HG03469 (cell line): ENCODE results near the gene DCTN4.

Experiments used
- ATAC-seq: cut with Tn5 transposase; IDR thresholded peaks from one replicate; pipeline ENCODE4 v1.9.1; 2021; ENCODE audit warnings: mild to moderate bottlenecking, moderate library complexity, moderate number of reproducible peaks; ENCODE audit not compliant: unreplicated experiment

Gene DCTN4

DNA sequence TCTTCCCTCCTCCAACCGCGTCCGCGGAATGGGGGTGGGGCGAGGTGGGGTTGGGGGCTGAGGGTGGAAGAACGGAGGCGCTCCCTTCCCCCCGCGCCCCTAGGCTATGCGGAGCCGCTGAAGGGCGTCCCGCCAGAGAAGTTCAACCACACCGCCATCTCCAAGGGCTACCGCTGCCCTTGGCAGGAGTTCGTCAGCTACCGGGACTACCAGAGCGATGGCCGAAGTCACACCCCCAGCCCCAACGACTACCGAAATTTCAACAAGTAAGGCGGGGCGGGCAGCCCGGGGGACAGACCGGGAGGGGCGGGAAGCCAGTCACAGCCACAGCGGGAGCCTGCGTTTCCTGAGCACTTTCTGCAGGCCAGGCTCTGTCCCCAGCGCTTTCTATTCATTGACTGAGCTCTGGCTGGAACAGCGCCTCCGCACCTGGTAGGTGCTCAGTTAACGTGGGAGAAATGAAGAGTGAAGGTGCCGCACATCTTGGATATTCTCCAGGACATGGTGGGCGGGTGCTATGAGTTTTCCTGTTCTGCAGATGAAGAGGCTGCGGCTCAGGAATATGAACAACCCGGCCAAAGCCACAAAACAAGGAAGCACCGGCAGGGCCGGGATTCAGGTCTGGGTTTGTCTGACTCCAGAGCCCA is 86.5 kb downstream of the DCTN4 start:
- ATAC-seq, result no peak

DNA sequence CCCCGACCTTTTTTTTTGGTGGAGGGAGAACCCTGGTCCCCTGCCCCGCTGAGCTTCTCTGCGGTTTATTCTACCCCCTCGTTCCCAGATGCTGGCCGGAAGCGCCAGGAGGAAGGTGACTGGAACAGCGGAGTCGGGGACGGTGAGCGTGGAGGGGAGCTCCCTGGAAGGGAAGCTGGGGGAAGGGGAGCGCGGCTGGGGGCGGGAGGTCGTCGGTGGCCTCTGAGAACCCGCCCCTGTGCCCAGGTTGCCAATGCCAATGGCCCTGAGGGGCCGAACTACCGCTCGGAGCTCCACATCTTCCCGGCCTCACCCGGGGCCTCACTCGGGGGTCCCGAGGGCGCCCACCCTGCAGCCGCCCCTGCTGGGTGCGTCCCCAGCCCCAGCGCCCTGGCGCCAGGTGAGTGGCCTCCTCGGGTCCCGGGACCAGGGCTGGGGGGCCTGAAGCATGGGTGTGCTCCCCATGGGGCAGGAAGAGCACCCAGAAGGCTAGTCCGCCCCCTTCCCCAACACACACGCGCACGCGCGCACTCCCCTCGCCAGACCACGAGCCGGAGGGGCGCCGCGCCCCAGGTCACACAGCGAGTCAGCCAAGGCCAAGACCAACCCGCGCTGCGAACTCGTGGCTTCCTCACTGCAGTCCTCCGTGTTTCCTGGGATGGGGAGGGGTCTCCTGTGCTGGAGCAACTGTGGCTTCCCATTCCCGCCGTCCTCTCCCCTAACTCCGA is 87.1 kb downstream of the DCTN4 start:
- ATAC-seq, result no peak

DNA sequence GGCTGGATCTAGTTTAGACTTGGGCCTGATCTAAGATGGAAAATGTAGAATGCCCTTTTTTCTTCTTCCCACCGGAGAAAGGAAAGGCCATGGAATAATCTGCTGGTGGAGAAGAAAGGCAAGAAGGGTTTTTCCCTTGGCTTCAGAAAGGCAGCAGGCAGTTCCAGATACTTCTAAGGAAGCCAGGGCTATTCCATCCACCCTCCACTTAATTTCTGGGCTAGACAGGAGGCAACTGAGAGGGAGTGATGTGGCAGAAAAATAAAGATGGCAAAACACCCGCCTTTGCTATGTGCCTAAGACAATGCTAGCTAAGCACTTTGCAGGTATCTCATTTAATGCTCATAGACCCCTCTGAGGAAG is 87.9 kb downstream of the DCTN4 start:
- no peak for ATAC-seq

DNA sequence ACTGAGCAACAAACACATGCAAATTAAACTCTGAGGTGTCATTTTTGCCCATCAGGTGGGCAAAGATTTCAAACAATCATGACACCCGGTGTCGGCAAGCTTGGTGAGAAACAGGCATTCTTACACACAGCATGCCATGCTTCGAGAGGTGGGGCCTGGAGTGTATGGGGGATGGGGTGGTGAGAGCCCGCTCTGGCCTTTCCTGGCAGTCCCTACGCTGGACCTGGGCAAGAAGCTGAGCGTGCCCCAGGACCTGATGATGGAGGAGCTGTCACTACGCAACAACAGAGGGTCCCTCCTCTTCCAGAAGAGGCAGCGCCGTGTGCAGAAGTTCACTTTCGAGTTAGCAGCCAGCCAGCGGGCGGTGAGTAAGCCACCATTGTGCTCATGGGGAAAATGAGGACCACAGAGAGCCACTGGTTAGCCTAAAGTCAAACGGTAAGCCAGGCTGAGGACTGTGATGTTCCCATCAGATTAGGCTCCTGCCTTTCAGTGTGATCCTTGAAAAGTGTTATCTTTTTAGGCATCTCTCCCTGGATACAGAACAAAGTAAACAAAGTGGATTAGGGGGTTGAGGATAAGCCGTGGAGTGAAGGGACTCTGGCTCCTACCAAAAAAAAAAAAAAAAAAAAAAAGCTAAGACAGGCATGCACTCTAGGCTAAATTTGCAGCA is 88.4 kb downstream of the DCTN4 start:
- ATAC-seq, result no peak

DNA sequence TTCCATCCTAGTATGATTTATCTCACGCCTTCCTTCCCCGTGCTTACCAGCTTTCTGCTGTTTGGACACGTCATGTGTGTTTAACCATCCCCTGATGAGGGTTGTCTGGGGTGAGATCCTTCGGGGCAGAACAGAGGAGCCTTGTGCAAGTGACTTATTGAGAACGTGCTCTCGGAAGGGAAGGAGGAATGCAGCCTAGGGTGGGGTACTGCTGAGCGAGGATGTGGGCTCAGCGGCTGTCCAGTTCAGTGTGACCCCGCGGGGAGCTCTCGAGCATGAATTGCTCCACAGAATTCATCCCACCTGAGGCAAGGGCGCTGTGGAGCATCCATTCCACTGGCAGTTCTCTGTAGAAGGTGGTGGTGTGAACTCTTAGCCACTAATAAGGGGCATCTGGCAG is 93.8 kb downstream of the DCTN4 start:
- no peak for ATAC-seq

DNA sequence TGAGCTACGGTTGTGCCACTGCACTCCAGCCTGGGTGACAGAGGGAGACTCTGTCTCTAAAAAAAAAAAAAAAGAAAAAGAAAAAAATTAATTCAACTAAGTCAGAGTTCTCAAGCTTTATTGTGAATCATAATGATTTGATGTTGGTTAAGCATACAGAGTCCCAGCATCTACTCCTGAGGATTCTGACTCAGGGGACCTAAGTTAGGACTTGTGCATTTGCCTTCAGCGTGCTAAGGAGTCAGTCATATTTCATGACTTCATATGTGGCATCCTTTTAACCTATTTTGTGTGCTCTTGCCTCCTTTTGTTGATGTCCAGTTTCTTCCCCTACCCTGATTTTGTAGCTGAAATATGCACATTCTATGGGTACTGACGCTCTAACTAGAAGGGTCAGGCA is 94.9 kb downstream of the DCTN4 start:
- ATAC-seq, result no peak

DNA sequence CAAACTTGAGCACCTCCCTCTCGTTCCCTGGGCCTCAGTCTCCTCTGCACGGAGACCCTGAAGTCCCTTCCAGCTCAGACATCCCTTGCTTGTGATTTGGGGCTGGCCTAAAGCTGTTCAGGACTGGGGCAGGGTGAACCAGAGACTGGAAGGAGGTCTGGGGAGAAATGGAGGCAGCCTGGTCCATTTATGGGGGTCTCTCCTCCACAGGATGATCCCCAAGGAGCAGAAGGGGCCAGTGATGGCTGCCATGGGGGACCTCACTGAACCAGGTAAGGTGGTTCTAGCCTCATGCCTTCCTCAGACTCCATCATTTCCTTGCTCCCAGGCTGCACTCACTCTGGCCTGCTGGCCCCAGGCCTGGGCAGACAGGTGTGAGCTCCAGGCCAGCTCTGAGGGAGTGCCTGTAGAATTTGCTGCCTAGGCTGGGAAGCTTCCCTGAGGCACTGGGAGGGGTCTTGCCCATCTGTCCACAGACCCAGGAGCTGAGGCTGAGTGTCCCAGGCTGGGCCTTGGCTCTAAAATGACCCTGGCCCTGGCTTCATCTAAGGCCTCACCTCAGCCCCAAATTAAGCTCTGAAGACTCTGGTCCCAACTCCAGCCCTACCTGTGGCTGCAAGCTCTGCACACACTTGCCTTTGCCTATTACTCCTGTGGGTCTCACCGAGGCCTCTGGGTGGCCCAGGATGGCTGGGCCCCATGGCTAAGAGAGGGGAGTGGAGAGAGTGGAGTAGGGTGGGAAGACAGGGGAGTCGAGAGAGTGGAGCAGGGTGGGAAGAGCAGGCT is 95.9 kb downstream of the DCTN4 start:
- no peak for ATAC-seq

DNA sequence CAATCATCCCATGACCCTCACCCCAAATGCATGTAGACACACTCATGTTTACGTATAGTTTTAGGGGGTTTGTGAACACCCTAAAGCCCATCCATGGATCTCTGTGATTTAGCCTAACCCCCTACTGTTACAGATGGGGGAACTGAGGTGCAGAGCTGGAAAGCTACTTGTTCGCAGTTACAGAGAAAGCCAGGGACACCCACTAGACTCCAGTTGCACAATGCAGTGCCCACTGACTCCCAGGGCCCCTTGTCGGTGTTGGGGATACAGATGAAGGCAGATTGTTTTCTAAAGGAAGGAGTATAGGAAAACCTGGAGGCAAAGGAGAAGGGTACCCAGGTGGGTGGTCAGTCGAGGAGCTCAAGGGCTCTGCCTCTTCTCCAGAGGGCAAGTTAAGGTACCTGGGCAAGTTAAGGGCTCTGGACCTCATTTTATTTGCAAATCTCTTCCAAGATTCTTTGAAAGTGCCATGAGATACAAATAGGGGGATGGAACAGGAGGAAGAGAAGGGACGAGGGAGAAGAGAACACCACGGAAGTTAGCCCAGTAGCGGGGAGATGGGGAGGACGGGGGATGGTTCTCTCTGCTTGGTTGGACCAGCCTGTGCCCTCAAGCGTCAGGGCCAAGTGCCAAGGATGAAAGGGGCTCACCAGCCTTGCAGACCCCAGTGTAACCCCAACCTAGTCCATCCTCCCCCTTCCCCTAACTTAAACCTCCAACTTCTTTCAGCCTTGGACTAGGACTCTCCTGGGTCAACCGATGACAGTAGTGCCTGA is 96.8 kb downstream of the DCTN4 start:
- ATAC-seq, result no peak

DNA sequence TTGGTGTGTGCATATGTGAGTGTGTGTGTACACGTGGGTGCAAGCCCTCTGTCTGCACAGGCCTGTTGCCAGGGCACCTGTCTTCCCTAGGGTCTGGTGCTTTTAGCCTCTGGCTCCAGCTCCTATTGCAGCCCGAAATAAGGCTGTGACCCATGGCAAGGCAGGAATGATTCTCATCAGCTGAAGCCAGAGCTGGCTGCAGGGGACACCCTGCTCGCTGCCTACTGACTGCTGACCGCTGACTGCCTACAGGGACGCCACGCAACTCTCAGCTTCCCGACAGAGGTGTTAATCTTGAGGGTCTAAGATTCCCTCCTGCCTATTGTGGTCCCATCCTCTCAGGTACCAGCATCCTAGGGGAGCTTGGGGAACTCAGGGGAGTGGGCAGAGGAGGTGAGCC is 97.7 kb downstream of the DCTN4 start, which contains the start of gene MYOZ3:
Gene MYOZ3 (plus strand): TSS at position 166 of the 400 bp plus-strand sequence. CDS start 1,691 bp downstream, outside the sequence.
- no peak for ATAC-seq

DNA sequence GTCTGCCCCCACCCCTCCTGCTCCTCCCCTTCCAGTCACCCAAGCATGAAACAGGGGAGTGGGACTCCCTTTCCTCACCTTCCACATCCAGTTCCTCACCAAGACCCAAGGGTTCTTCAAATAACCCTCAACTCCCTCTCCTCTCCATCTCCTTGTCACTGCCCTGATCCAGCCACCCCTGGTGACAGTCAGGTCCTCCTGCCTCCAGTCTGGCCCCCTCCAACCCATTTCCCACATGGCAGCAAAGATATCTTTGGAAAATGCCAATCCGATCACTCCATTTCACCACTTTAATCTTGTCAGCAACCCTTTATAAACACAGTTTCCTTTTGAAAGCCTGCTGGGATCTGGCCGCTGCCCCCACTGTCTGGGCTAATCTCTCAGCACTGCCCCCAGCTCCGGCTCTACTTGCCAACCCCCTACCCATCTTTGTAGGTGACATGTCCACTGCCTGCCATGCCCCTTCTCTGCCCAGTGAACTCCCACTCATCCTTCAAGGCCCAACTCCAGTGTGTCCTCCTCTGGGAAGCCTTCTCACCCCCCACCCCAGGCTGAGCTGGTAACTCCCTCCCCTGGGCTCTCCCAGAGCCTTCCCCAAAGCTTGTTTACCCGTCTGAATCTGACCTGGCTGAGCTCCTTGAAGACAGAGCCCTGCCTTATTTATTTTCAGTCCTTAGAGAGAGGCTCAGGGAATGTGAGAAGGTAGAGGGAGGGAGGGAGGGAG is 98.5 kb downstream of the DCTN4 start:
- no peak for ATAC-seq

DNA sequence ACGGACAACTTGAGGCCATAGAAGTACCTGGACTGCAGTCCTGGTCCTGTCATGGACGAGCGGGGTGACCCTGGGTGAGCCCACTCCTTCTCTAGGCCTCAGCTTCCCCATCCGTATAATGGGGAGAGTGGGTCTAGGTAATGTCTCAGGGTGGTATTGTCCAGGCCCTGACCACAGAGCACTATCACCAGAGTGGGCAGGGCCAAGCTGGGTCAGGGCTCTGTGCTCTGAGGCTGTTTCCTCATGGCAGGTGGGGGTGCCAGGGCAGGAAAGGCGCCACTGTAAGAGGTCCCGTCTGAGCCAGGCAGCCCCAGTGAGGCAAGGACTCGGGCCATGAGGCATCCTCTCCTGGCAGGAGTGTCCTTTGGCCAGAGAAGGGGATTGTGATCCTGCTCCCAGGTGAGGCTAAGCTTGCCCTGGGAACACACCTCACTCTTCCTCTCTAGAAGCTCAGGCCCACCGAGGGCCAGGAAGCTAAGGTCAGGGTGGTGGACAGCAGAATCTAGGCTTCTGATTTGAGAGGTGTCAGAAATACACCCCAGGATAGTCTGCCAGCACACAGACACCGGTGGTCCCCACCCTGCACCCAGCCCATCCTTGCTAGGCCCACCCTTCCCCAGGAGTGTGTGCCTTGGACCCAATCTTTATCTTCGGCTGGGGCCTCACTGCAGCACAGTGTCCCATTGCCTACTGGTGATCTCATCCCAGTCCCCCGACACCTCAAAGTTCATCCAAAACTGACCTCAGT is 99.3 kb downstream of the DCTN4 start:
- no peak for ATAC-seq

DNA sequence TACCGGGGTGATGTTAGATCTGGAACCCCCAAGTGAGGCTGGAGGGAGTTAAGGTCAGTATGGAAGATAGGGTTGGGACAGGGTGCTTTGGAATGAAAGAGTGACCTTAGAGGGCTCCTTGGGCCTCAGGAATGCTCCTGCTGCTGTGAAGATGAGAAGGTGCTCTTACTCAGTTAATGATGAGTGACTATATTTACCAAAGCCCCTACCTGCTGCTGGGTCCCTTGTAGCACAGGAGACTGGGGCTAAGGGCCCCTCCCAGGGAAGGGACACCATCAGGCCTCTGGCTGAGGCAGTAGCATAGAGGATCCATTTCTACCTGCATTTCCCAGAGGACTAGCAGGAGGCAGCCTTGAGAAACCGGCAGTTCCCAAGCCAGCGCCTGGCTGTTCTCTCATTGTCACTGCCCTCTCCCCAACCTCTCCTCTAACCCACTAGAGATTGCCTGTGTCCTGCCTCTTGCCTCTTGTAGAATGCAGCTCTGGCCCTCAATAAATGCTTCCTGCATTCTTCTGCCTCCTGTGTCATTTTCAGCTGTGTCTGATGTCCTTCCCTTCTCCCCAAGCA is 100.0 kb downstream of the DCTN4 start:
- no peak for ATAC-seq
